Left forelimb (tissue), 1 donor: Measurements from ENCODE around the gene ARPP21.

ENCODE experiments used
- DNase-seq: peaks from one replicate; pipeline ENCODE4 v3.0.0-alpha.2; 2018; ENCODE audit warnings: low spot score

The ARPP21 gene

GRCh38 chr3:35641920-35642527, 2.7 kb downstream of the ARPP21 start:
- no peak for DNase-seq

GRCh38 chr3:35643495-35643894, 4.2 kb downstream of the ARPP21 start:
- no peak for DNase-seq

GRCh38 chr3:35644451-35644850, 5.1 kb downstream of the ARPP21 start:
- DNase-seq, result no peak

- DNase-seq, result no peak
Measured at GRCh38 chr3:35645189-35645588, 5.9 kb downstream of the ARPP21 start.

- DNase-seq, result no peak
Measured at GRCh38 chr3:35646081-35646480, 6.8 kb downstream of the ARPP21 start.

- no peak for DNase-seq
Measured at GRCh38 chr3:35647461-35647860, 8.1 kb downstream of the ARPP21 start.

- DNase-seq, result no peak
Measured at GRCh38 chr3:35648347-35648746, 9.0 kb downstream of the ARPP21 start.

- DNase-seq, result no peak
Measured at GRCh38 chr3:35649405-35649804, 10.1 kb downstream of the ARPP21 start.

GRCh38 chr3:35651426-35651825, 12.1 kb downstream of the ARPP21 start:
- DNase-seq, result no peak

GRCh38 chr3:35651851-35652250, 12.5 kb downstream of the ARPP21 start:
- no peak for DNase-seq

GRCh38 chr3:35653347-35653746, 14.0 kb downstream of the ARPP21 start:
- no peak for DNase-seq

- no peak for DNase-seq
Measured at GRCh38 chr3:35654476-35654875, 15.2 kb downstream of the ARPP21 start.

- DNase-seq, result no peak
Measured at GRCh38 chr3:35658686-35659085, 19.4 kb downstream of the ARPP21 start.

- no peak for DNase-seq
Measured at GRCh38 chr3:35659768-35660167, 20.4 kb downstream of the ARPP21 start.

GRCh38 chr3:35663471-35663870, 24.1 kb downstream of the ARPP21 start:
- no peak for DNase-seq

- DNase-seq, result peak; percentile 89
Measured at GRCh38 chr3:35664460-35664919, 25.2 kb downstream of the ARPP21 start.

GRCh38 chr3:35665390-35666055, 26.2 kb downstream of the ARPP21 start:
- no peak for DNase-seq

- no peak for DNase-seq
Measured at GRCh38 chr3:35666888-35667287, 27.6 kb downstream of the ARPP21 start.

- no peak for DNase-seq
Measured at GRCh38 chr3:35670408-35670965, 31.2 kb downstream of the ARPP21 start.

- DNase-seq, result no peak
Measured at GRCh38 chr3:35671483-35671882, 32.2 kb downstream of the ARPP21 start.

- DNase-seq, result no peak
Measured at GRCh38 chr3:35673017-35673416, 33.7 kb downstream of the ARPP21 start.

GRCh38 chr3:35674451-35675109, 35.3 kb downstream of the ARPP21 start:
- no peak for DNase-seq

GRCh38 chr3:35675206-35675605, 35.9 kb downstream of the ARPP21 start:
- DNase-seq, result no peak
